H9 (cell line): Measurements from ENCODE around the gene CHD9. TPM values are rescaled to one million over a fixed set of nuclear protein-coding genes. Genes with fewer than 3 reads are reported as not detected.

Source experiments
- DNase-seq: peaks from one replicate; pipeline ENCODE4 v3.0.0-alpha.2; 2017
- H2AFZ ChIP-seq: one replicate; pipeline ENCODE4 v1.6.1; 2013; ENCODE audit warnings: mild to moderate bottlenecking, low read length, control low read depth, moderate library complexity
- H2AK5ac ChIP-seq: 2 replicates; pipeline ENCODE4 v1.6.1; 2013; ENCODE audit warnings: low read length, control low read depth, mixed read lengths; ENCODE audit not compliant: insufficient read length
- H2BK120ac ChIP-seq: one replicate; pipeline ENCODE4 v1.6.1; 2013; ENCODE audit warnings: low read depth, mild to moderate bottlenecking, low read length, control low read depth, inconsistent platforms; ENCODE audit not compliant: poor library complexity, severe bottlenecking
- H2BK12ac ChIP-seq: 2 replicates; pipeline ENCODE4 v1.6.1; 2013; ENCODE audit warnings: low read length, control low read depth, mixed read lengths, low read depth; ENCODE audit not compliant: insufficient read length
- H2BK15ac ChIP-seq: 2 replicates; pipeline ENCODE4 v1.6.1; 2013; ENCODE audit warnings: low read depth, low read length, control low read depth
- H2BK20ac ChIP-seq: one replicate; pipeline ENCODE4 v1.6.1; 2013; ENCODE audit warnings: low read depth, mild to moderate bottlenecking, low read length, control low read depth, inconsistent platforms; ENCODE audit not compliant: poor library complexity, severe bottlenecking
- H2BK5ac ChIP-seq: 2 replicates; pipeline ENCODE4 v1.6.1; 2013; ENCODE audit warnings: low read length, control low read depth, mixed read lengths; ENCODE audit not compliant: insufficient read length
- H3K14ac ChIP-seq: 2 replicates; pipeline ENCODE4 v1.6.1; 2013; ENCODE audit warnings: low read length, control low read depth; ENCODE audit not compliant: insufficient read depth
- H3K18ac ChIP-seq: 2 replicates; pipeline ENCODE4 v1.6.1; 2013; ENCODE audit warnings: low read depth, mild to moderate bottlenecking, mixed read lengths, low read length, control low read depth; ENCODE audit not compliant: insufficient read length
- H3K23ac ChIP-seq: 2 replicates; pipeline ENCODE4 v1.6.1; 2013; ENCODE audit warnings: low read length, control low read depth, mixed read lengths, low read depth; ENCODE audit not compliant: insufficient read length
- H3K23me2 ChIP-seq: 2 replicates; pipeline ENCODE4 v1.6.1; 2013; ENCODE audit warnings: low read depth, mild to moderate bottlenecking, mixed read lengths, low read length, control low read depth; ENCODE audit not compliant: insufficient read length, poor library complexity, severe bottlenecking
- H3K27ac ChIP-seq: 2 replicates; pipeline ENCODE4 v1.5.1; 2013; ENCODE audit warnings: low read length, control low read depth, mixed read lengths, low read depth; ENCODE audit not compliant: insufficient read length
- H3K27me3 ChIP-seq: 2 replicates; pipeline ENCODE4 v1.6.1; 2013; ENCODE audit warnings: low read length, control low read depth, inconsistent platforms; ENCODE audit not compliant: insufficient read depth
- H3K4ac ChIP-seq: 2 replicates; pipeline ENCODE4 v1.6.1; 2013; ENCODE audit warnings: low read depth, mild to moderate bottlenecking, control low read depth, inconsistent platforms, low read length, moderate library complexity
- H3K4me1 ChIP-seq: 2 replicates; pipeline ENCODE4 v1.6.1; 2013; ENCODE audit warnings: low read length, control low read depth, inconsistent platforms; ENCODE audit not compliant: insufficient read depth
- H3K4me2 ChIP-seq: 2 replicates; pipeline ENCODE4 v1.6.1; 2013; ENCODE audit warnings: low read length, control low read depth, mixed read lengths; ENCODE audit not compliant: insufficient read length, insufficient read depth
- H3K56ac ChIP-seq: 2 replicates; pipeline ENCODE4 v1.6.1; 2013; ENCODE audit warnings: low read depth, mild to moderate bottlenecking, mixed read lengths, low read length, control low read depth; ENCODE audit not compliant: insufficient read length
- H3K79me1 ChIP-seq: 2 replicates; pipeline ENCODE4 v1.6.1; 2013; ENCODE audit warnings: low read depth, mild to moderate bottlenecking, moderate library complexity, low read length, control low read depth, inconsistent platforms; ENCODE audit not compliant: insufficient read depth, poor library complexity, severe bottlenecking
- H3K79me2 ChIP-seq: 2 replicates; pipeline ENCODE4 v1.6.1; 2013; ENCODE audit warnings: low read length, control low read depth, inconsistent platforms; ENCODE audit not compliant: insufficient read depth
- H3K9ac ChIP-seq: 2 replicates; pipeline ENCODE4 v1.6.1; 2013; ENCODE audit warnings: low read length, control low read depth, mixed read lengths; ENCODE audit not compliant: insufficient read length; ENCODE audit errors: extremely low read depth
- H3K9me3 ChIP-seq: one replicate; pipeline ENCODE4 v1.6.1; 2013; ENCODE audit warnings: low read depth, low read length, inconsistent platforms; ENCODE audit not compliant: control insufficient read depth
- H3T11ph ChIP-seq: one replicate; pipeline ENCODE4 v1.6.1; 2013; ENCODE audit warnings: mild to moderate bottlenecking, low read length, control low read depth, inconsistent platforms
- H4K20me1 ChIP-seq: one replicate; pipeline ENCODE4 v1.6.1; 2013; ENCODE audit not compliant: control insufficient read depth, insufficient read length, insufficient read depth
- H4K5ac ChIP-seq: 2 replicates; pipeline ENCODE4 v1.6.1; 2013; ENCODE audit warnings: low read depth, mild to moderate bottlenecking, mixed read lengths, low read length, control low read depth; ENCODE audit not compliant: insufficient read length
- H4K8ac ChIP-seq: replicated peaks from 2 replicates; pipeline ENCODE4 v1.6.1; 2013; ENCODE audit warnings: low read length, control low read depth, mixed read lengths, low read depth; ENCODE audit not compliant: insufficient read length
- H4K91ac ChIP-seq: 2 replicates; pipeline ENCODE4 v1.6.1; 2013; ENCODE audit warnings: low read depth, mild to moderate bottlenecking, moderate library complexity, mixed read lengths, low read length, control low read depth; ENCODE audit not compliant: insufficient read length
- H3K27ac Mint-ChIP-seq, 3 experiments: 2 replicates in 2 of 3; 3 replicates in 1 of 3; pipeline ENCODE4 v1.8.0; 2020 to 2021; ENCODE audit warnings: mixed read lengths in 3 of 3, mild to moderate bottlenecking in 1 of 3, moderate library complexity in 1 of 3
- H3K27me3 Mint-ChIP-seq: 2 replicates; pipeline ENCODE4 v1.8.0; 2021; ENCODE audit warnings: low read depth, mild to moderate bottlenecking, moderate library complexity, mixed read lengths
- H3K36me3 Mint-ChIP-seq, 3 experiments: 2 replicates in 2 of 3; 3 replicates in 1 of 3; pipeline ENCODE4 v1.8.0; 2020 to 2021; ENCODE audit warnings: low read depth in 3 of 3, mixed read lengths in 3 of 3; ENCODE audit not compliant: insufficient read depth in 1 of 3
- H3K4me1 Mint-ChIP-seq, 2 experiments: 2 replicates each; pipeline ENCODE4 v1.8.0; 2020; ENCODE audit warnings: mixed read lengths in 2 of 2
- H3K4me3 Mint-ChIP-seq, 2 experiments: 2 replicates in 1 of 2; 3 replicates in 1 of 2; pipeline ENCODE4 v1.8.0; 2020 to 2021; ENCODE audit warnings: mild to moderate bottlenecking in 2 of 2, mixed read lengths in 2 of 2, moderate library complexity in 1 of 2
- H3K9me3 Mint-ChIP-seq, 2 experiments: 2 replicates in 1 of 2; 3 replicates in 1 of 2; pipeline ENCODE4 v1.8.0; 2020; ENCODE audit warnings: mild to moderate bottlenecking in 2 of 2, mixed read lengths in 2 of 2, moderate library complexity in 1 of 2
- CTCF ChIP-seq: fragments of 200-600 bp; sonication (generic); conservative IDR thresholded peaks from 3 replicates; pipeline ENCODE4 v1.8.0; 2021; ENCODE audit warnings: antibody characterized with exemption, mild to moderate bottlenecking
- WGBS: extraction: QIAGEN DNeasy Blood & Tissue Kit; methylation state at CpG from one replicate; pipeline ENCODE4 v1.1.7; 2013; ENCODE audit warnings: missing lambda C conversion rate, low lambda C conversion rate, mixed read lengths; ENCODE audit not compliant: insufficient read length; ENCODE audit errors: extremely low coverage; 5-methylcytosine and 5-hydroxymethylcytosine counted together
- total RNA-seq: library from RNA; stranded (reverse); gene quantifications from 2 replicates; pipeline ENCODE4 v1.2.1, GENCODE V29; 2021

Gene CHD9
- total RNA-seq, 1 experiment from 2014 or later: 46.2 TPM

DNA sequence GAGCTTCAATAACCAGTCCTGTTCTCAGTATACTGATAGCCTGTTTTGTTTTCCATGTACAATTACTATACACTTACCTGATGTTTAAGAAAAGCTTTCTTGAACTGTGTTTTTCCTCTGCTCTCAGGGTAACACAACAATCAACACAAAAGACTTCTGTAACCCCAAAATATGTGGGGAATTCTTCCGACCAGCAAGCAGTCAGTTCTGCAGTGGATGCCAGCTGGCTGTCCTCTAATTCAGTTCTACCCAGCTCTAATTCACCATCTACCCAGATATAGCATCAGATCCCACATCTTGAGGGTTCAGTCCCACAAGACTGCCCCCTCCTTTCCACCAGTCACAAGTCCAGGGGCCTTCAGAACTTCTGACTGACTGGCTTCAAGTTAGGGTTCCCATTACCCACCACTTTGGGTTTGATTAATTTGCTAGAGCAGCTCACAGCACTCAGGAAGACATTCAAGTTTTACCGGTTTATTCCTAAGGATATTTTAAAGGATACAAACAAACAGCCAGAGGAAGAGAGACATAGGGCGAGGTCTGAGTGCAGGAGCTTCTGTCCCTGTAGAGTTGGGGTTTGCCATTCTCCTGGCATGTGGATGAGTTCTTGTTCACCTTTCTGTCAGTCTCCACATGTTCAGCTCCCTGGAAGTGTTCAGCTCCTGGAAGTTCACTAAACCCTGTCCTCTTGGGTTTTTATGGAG is 178.2 kb downstream of the CHD9 start:
- no peak overlapping the region for H2AK5ac ChIP-seq
- H3K79me1 ChIP-seq: no peaks in the 10 kb centered on the region
- H2AFZ ChIP-seq: no peak overlapping the region
- DNase-seq: no peak
- H2BK120ac ChIP-seq: no peak overlapping the region
- no peak overlapping the region for H3K4ac ChIP-seq
- no peak overlapping the region for H3K27ac ChIP-seq
- H3K23me2 ChIP-seq: no peaks in the 10 kb centered on the region
- H3K56ac ChIP-seq: no peak overlapping the region
- no peak overlapping the region for H3K23ac ChIP-seq
- no peak overlapping the region for H2BK12ac ChIP-seq
- no peaks in the 10 kb centered on the region for H4K20me1 ChIP-seq
- Mint-ChIP-seq H3K36me3 (peaks cover 35 to 83% (median 74%) of the 10 kb centered on the region in 3 experiments; a peak in 6 of 7 replicates), H3K27ac (peak overlapping the region in 1 of 3 experiments; percentile 29; a peak in 2 of 7 replicates), H3K27me3 (no peaks in the 10 kb centered on the region), H3K4me1 (no peaks in the 10 kb centered on the region), H3K4me3 (no peak overlapping the region), H3K9me3 (no peaks in the 10 kb centered on the region)
- no peak overlapping the region for H3K18ac ChIP-seq
- no peak overlapping the region for H3K9ac ChIP-seq
- H3K27me3 ChIP-seq: no peaks in the 10 kb centered on the region
- H3K4me1 ChIP-seq: no peaks in the 10 kb centered on the region
- H3K79me2 ChIP-seq: no peaks in the 10 kb centered on the region
- no peak overlapping the region for H4K8ac ChIP-seq
- no peak overlapping the region for H3K14ac ChIP-seq
- no peak overlapping the region for H4K91ac ChIP-seq
- no peak overlapping the region for H3K4me2 ChIP-seq
- H2BK5ac ChIP-seq: no peak overlapping the region
- H3T11ph ChIP-seq: no peak overlapping the region
- H2BK15ac ChIP-seq: no peak overlapping the region
- H3K9me3 ChIP-seq: no peaks in the 10 kb centered on the region
- no CpG with 5 or more reads among the region's 3 CpGs for whole genome bisulfite sequencing
- H2BK20ac ChIP-seq: no peak overlapping the region
- no peak overlapping the region for H4K5ac ChIP-seq
- TF ChIP-seq CTCF: no peak
